ENCODE data around the gene VAMP4.
A peak's percentile ranks its signal among the peaks of the same experiment; 100 is the strongest.

The VAMP4 gene, protein sequence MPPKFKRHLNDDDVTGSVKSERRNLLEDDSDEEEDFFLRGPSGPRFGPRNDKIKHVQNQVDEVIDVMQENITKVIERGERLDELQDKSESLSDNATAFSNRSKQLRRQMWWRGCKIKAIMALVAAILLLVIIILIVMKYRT

DNA sequence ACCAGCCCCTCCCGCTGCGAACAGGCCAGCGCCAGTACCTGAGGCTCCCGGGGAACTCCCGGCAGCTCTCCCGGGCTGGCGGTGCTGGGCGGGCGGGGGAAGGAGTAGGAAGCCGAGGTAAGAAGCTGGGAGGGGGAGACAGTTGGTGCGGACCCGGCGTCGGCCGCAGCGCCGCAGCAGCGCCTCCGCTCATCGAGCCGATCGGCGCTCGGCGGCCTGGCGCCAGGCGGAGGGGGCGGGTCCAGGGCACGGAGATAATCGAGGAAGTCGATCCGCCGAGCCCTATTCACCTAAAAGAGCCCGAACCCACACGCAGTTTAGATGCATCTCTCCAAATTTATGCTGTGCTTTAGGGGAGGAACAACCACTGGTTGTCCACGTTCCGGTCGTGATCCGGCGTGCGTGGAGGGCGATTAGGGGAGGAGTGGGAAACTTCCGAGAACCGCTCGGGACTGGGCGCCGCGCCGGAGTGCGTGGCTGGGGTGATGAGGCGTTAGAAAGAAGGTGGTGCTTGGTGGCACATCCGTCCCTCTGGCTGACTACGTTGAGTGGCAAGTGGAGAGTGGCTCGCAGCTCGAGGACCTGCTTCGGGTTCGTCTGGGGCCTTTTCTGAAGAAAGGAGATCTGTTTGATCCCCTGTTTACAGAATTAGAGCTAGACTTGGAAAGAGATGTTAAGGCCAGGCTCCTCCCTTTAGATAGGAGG is at the start of gene VAMP4:
Gene VAMP4 (minus strand): TSS at position 194 of the 705 bp plus-strand sequence. CDS start 3,651 bp downstream, outside the sequence.
- Histone ChIP-seq H3K36me3 (ENCODE audit: control insufficient read depth, insufficient read depth, low read length) (no peaks in the 10 kb centered on the region), H3K4me3 (ENCODE audit: low read depth, low read length) (peak within 1 kb of the TSS; percentile 97), H3K9ac (ENCODE audit: low read depth, low read length) (peak within 1 kb of the TSS; percentile 82), H3K27me3 (ENCODE audit: control insufficient read depth, insufficient read depth, low read length) (no peaks in the 10 kb centered on the region), H3K9me3 (ENCODE audit: control insufficient read depth, insufficient read depth, low read length) (no peaks in the 10 kb centered on the region), H3K4me1 (ENCODE audit: control insufficient read depth, insufficient read depth, low read length) (peaks cover 12% of the 10 kb centered on the region)

GRCh38 chr1:171790318-171790717 is 48.5 kb upstream of the VAMP4 start:
- H3K36me3 ChIP-seq (ENCODE audit: control insufficient read depth, insufficient read depth, low read length): peaks cover 56% of the 10 kb centered on the region

DNA sequence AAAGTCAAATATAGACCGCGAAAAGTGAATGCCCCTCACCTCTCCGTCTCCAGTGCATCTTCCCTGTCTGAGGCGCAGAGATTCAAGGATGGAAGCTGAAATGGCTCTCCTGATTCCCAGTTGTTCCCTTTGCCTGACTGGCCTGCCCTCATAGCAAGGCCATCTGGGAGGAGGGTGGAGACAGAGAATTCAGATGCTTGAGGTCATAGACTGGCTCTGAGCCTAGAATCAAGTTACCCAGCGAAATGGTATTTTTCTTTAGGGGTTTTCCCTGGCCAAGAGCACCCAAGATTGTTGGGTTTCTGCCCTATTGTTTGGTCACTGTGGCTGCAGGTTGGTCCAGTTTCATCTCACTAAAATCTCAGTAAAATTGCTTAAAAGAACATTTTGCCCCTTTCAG is 46.8 kb upstream of the VAMP4 start:
- no peaks in the 10 kb centered on the region for H3K4me1 ChIP-seq (ENCODE audit: control insufficient read depth, insufficient read depth, low read length)
- peaks cover 49% of the 10 kb centered on the region for H3K36me3 ChIP-seq (ENCODE audit: control insufficient read depth, insufficient read depth, low read length)
- no peaks in the 10 kb centered on the region for H3K27me3 ChIP-seq (ENCODE audit: control insufficient read depth, insufficient read depth, low read length)
- no peak overlapping the region for H3K9ac ChIP-seq (ENCODE audit: low read depth, low read length)
- no peak overlapping the region for H3K4me3 ChIP-seq (ENCODE audit: low read depth, low read length)
- no peaks in the 10 kb centered on the region for H3K9me3 ChIP-seq (ENCODE audit: control insufficient read depth, insufficient read depth, low read length)

More at GRCh38 chr1:171790318-171790717, 48.5 kb upstream of the VAMP4 start:
- Histone ChIP-seq H3K9ac (ENCODE audit: low read depth, low read length) (no peak overlapping the region), H3K4me3 (ENCODE audit: low read depth, low read length) (no peak overlapping the region), H3K4me1 (ENCODE audit: control insufficient read depth, insufficient read depth, low read length) (no peaks in the 10 kb centered on the region), H3K27me3 (ENCODE audit: control insufficient read depth, insufficient read depth, low read length) (no peaks in the 10 kb centered on the region), H3K9me3 (ENCODE audit: control insufficient read depth, insufficient read depth, low read length) (no peaks in the 10 kb centered on the region)

GRCh38 chr1:171787686-171788480 is 46.0 kb upstream of the VAMP4 start:
- Histone ChIP-seq H3K36me3 (ENCODE audit: control insufficient read depth, insufficient read depth, low read length) (peaks cover 49% of the 10 kb centered on the region), H3K27me3 (ENCODE audit: control insufficient read depth, insufficient read depth, low read length) (no peaks in the 10 kb centered on the region), H3K4me3 (ENCODE audit: low read depth, low read length) (no peak overlapping the region), H3K9ac (ENCODE audit: low read depth, low read length) (no peak overlapping the region), H3K4me1 (ENCODE audit: control insufficient read depth, insufficient read depth, low read length) (no peaks in the 10 kb centered on the region), H3K9me3 (ENCODE audit: control insufficient read depth, insufficient read depth, low read length) (no peaks in the 10 kb centered on the region)

GRCh38 chr1:171786534-171786933 is 44.7 kb upstream of the VAMP4 start:
- no peak overlapping the region for H3K4me3 ChIP-seq (ENCODE audit: low read depth, low read length)
- H3K9ac ChIP-seq (ENCODE audit: low read depth, low read length): no peak overlapping the region
- H3K36me3 ChIP-seq (ENCODE audit: control insufficient read depth, insufficient read depth, low read length): peaks cover 44% of the 10 kb centered on the region

DNA sequence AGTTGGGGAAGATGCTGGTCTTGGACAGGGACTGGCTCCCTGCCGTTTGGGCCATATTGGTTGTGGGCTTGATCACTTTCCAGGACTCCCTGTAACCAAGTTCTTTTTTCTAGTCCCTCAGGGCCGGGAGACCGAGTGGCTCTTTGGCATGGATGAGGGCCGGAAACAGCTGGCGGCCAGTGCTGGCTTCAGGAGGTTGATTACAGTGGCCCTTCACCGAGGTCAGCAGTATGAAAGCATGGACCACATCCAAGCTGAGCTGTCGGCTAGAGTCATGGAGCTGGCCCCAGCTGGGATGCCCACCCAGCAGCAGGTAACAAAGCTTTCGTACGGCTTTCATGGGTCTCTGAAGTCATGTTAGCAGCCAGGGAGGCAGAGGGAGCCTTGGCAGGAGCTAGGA is 43.9 kb upstream of the VAMP4 start:
- Histone ChIP-seq H3K9me3 (ENCODE audit: control insufficient read depth, insufficient read depth, low read length) (no peaks in the 10 kb centered on the region), H3K4me3 (ENCODE audit: low read depth, low read length) (no peak overlapping the region), H3K9ac (ENCODE audit: low read depth, low read length) (no peak overlapping the region), H3K36me3 (ENCODE audit: control insufficient read depth, insufficient read depth, low read length) (peaks cover 43% of the 10 kb centered on the region), H3K27me3 (ENCODE audit: control insufficient read depth, insufficient read depth, low read length) (no peaks in the 10 kb centered on the region), H3K4me1 (ENCODE audit: control insufficient read depth, insufficient read depth, low read length) (no peaks in the 10 kb centered on the region)

More at GRCh38 chr1:171786534-171786933, 44.7 kb upstream of the VAMP4 start:
- Histone ChIP-seq H3K4me1 (ENCODE audit: control insufficient read depth, insufficient read depth, low read length) (no peaks in the 10 kb centered on the region), H3K27me3 (ENCODE audit: control insufficient read depth, insufficient read depth, low read length) (no peaks in the 10 kb centered on the region), H3K9me3 (ENCODE audit: control insufficient read depth, insufficient read depth, low read length) (no peaks in the 10 kb centered on the region)

GRCh38 chr1:171784784-171785183 is 42.9 kb upstream of the VAMP4 start:
- H3K9ac ChIP-seq (ENCODE audit: low read depth, low read length): no peak overlapping the region
- no peaks in the 10 kb centered on the region for H3K27me3 ChIP-seq (ENCODE audit: control insufficient read depth, insufficient read depth, low read length)
- H3K9me3 ChIP-seq (ENCODE audit: control insufficient read depth, insufficient read depth, low read length): no peaks in the 10 kb centered on the region
- no peaks in the 10 kb centered on the region for H3K4me1 ChIP-seq (ENCODE audit: control insufficient read depth, insufficient read depth, low read length)
- peaks cover 36% of the 10 kb centered on the region for H3K36me3 ChIP-seq (ENCODE audit: control insufficient read depth, insufficient read depth, low read length)
- H3K4me3 ChIP-seq (ENCODE audit: low read depth, low read length): no peak overlapping the region

DNA sequence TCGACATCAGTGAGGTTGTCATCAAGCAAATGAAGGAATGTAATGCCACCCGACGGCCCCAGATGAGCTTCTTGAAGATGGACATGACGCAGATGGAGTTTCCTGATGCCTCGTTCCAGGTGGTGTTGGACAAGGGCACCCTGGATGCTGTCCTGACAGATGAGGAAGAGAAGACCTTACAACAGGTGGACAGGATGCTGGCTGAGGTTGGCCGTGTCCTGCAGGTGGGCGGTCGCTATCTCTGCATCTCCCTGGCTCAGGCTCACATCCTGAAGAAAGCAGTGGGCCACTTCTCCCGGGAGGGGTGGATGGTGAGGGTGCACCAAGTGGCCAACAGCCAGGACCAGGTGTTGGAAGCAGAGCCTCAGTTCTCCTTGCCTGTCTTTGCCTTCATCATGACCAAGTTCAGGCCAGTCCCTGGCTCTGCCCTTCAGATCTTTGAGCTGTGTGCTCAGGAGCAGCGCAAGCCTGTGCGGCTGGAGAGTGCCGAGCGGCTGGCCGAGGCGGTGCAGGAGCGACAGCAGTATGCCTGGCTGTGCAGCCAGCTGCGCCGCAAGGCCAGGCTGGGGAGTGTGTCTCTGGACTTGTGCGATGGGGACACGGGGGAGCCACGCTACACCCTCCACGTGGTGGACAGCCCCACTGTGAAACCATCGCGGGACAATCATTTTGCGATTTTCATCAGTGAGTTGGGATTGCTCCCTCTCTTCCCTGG is 42.1 kb upstream of the VAMP4 start:
- Histone ChIP-seq H3K9me3 (ENCODE audit: control insufficient read depth, insufficient read depth, low read length) (no peaks in the 10 kb centered on the region), H3K27me3 (ENCODE audit: control insufficient read depth, insufficient read depth, low read length) (no peaks in the 10 kb centered on the region), H3K9ac (ENCODE audit: low read depth, low read length) (no peak overlapping the region), H3K36me3 (ENCODE audit: control insufficient read depth, insufficient read depth, low read length) (peaks cover 31% of the 10 kb centered on the region), H3K4me1 (ENCODE audit: control insufficient read depth, insufficient read depth, low read length) (no peaks in the 10 kb centered on the region), H3K4me3 (ENCODE audit: low read depth, low read length) (no peak overlapping the region)

- no peaks in the 10 kb centered on the region for H3K27me3 ChIP-seq (ENCODE audit: control insufficient read depth, insufficient read depth, low read length)
- H3K36me3 ChIP-seq (ENCODE audit: control insufficient read depth, insufficient read depth, low read length): peaks cover 14% of the 10 kb centered on the region
- peak within 1 kb of the TSS; percentile 97 for H3K9ac ChIP-seq (ENCODE audit: low read depth, low read length)
- peak within 1 kb of the TSS; percentile 98 for H3K4me3 ChIP-seq (ENCODE audit: low read depth, low read length)
- no peaks in the 10 kb centered on the region for H3K9me3 ChIP-seq (ENCODE audit: control insufficient read depth, insufficient read depth, low read length)
- no peaks in the 10 kb centered on the region for H3K4me1 ChIP-seq (ENCODE audit: control insufficient read depth, insufficient read depth, low read length)
Measured at GRCh38 chr1:171781176-171781875, 39.5 kb upstream of the VAMP4 start, which contains the start of gene METTL13. METTL13 (plus strand) TSS chr1:171781660; CDS start chr1:171781968, 308 bp downstream.

- H3K4me3 ChIP-seq (ENCODE audit: low read depth, low read length): peak overlapping the region; percentile 54
- peaks cover 8% of the 10 kb centered on the region for H3K36me3 ChIP-seq (ENCODE audit: control insufficient read depth, insufficient read depth, low read length)
- peak overlapping the region; percentile 51 for H3K9ac ChIP-seq (ENCODE audit: low read depth, low read length)
- no peaks in the 10 kb centered on the region for H3K9me3 ChIP-seq (ENCODE audit: control insufficient read depth, insufficient read depth, low read length)
- no peaks in the 10 kb centered on the region for H3K27me3 ChIP-seq (ENCODE audit: control insufficient read depth, insufficient read depth, low read length)
- H3K4me1 ChIP-seq (ENCODE audit: control insufficient read depth, insufficient read depth, low read length): no peaks in the 10 kb centered on the region
Measured at GRCh38 chr1:171780583-171781175, 38.8 kb upstream of the VAMP4 start.
